Skeletal muscle tissue (tissue), 4 donors: ENCODE results near the gene TLE2. TPM values are rescaled to one million over a fixed set of nuclear protein-coding genes. Genes with fewer than 3 reads are reported as not detected.
A peak's percentile ranks its signal among the peaks of the same experiment; 100 is the strongest.

Experiments
- H3K27ac ChIP-seq: one replicate; pipeline ENCODE4 v1.7.0; 2013; ENCODE audit warnings: mild to moderate bottlenecking, low read depth, low read length, inconsistent platforms
- H3K27me3 ChIP-seq, 3 donors: one replicate each; pipeline ENCODE4 v1.7.0; 2013; ENCODE audit warnings: low read length in 3 of 3; ENCODE audit not compliant: control insufficient read depth in 3 of 3, insufficient read depth in 3 of 3
- H3K36me3 ChIP-seq, 3 donors: one replicate each; pipeline ENCODE4 v1.7.0; 2013; ENCODE audit warnings: low read length in 3 of 3; ENCODE audit not compliant: control insufficient read depth in 3 of 3, insufficient read depth in 3 of 3
- H3K4me1 ChIP-seq, 3 donors: one replicate each; pipeline ENCODE4 v1.7.0; 2013; ENCODE audit warnings: low read length in 3 of 3, mild to moderate bottlenecking in 3 of 3; ENCODE audit not compliant: control insufficient read depth in 3 of 3, insufficient read depth in 3 of 3
- H3K4me3 ChIP-seq, 3 donors: one replicate each; pipeline ENCODE4 v1.7.0; 2013; ENCODE audit warnings: low read length in 3 of 3
- H3K9ac ChIP-seq, 3 donors: one replicate each; pipeline ENCODE4 v1.7.0; 2013; ENCODE audit warnings: low read length in 3 of 3, mild to moderate bottlenecking in 3 of 3, moderate library complexity in 2 of 3, low read depth in 1 of 3
- H3K9me3 ChIP-seq, 3 donors: one replicate each; pipeline ENCODE4 v1.7.0; 2013; ENCODE audit warnings: low read length in 3 of 3; ENCODE audit not compliant: control insufficient read depth in 3 of 3
- total RNA-seq: library from RNA; depleted of rRNA; stranded (reverse); fragments of >200 nt; gene quantifications from one replicate; pipeline ENCODE4 v1.2.3, GENCODE V29; 2014
- donor health status: Osteomylitis.

Gene TLE2
- total RNA-seq, 1 donor from 2014 or later, result 9.4 TPM

- H3K27me3 ChIP-seq, result no peaks in the 10 kb centered on the region
- H3K27ac ChIP-seq, result no peak overlapping the region
- H3K9ac ChIP-seq, result no peak overlapping the region
Measured at GRCh38 chr19:3027981-3028304, 1.1 kb downstream of the TLE2 start.

GRCh38 chr19:3027292-3027691 lies 1.8 kb downstream of the TLE2 start:
- Histone ChIP-seq H3K4me1 (peaks cover 3 to 6% (median 5%) of the 10 kb centered on the region in 3 donors), H3K9ac (no peak overlapping the region), H3K27ac (no peak overlapping the region), H3K9me3 (no peaks in the 10 kb centered on the region), H3K27me3 (no peaks in the 10 kb centered on the region), H3K36me3 (peaks cover 0 to 3% (median 0%) of the 10 kb centered on the region in 3 donors), H3K4me3 (no peak overlapping the region)

More at GRCh38 chr19:3027981-3028304, 1.1 kb downstream of the TLE2 start:
- peaks cover 0 to 3% (median 0%) of the 10 kb centered on the region in 3 donors for H3K36me3 ChIP-seq
- no peaks in the 10 kb centered on the region for H3K9me3 ChIP-seq
- H3K4me3 ChIP-seq, result peak overlapping the region in 1 of 3 donors; percentile 41
- peaks cover 3 to 6% (median 5%) of the 10 kb centered on the region in 3 donors for H3K4me1 ChIP-seq

GRCh38 chr19:3026768-3027167 lies 2.3 kb downstream of the TLE2 start:
- peaks cover 0 to 3% (median 0%) of the 10 kb centered on the region in 3 donors for H3K36me3 ChIP-seq
- no peaks in the 10 kb centered on the region for H3K27me3 ChIP-seq
- H3K4me1 ChIP-seq, result peaks cover 3 to 6% (median 5%) of the 10 kb centered on the region in 3 donors
- no peak overlapping the region for H3K9ac ChIP-seq
- H3K4me3 ChIP-seq, result no peak overlapping the region
- H3K27ac ChIP-seq, result no peak overlapping the region
- no peaks in the 10 kb centered on the region for H3K9me3 ChIP-seq

- H3K4me1 ChIP-seq, result peaks cover 3 to 6% (median 5%) of the 10 kb centered on the region in 3 donors
- no peak overlapping the region for H3K4me3 ChIP-seq
- H3K27ac ChIP-seq, result no peak overlapping the region
- no peaks in the 10 kb centered on the region for H3K9me3 ChIP-seq
- H3K27me3 ChIP-seq, result no peaks in the 10 kb centered on the region
- peaks cover 0 to 3% (median 0%) of the 10 kb centered on the region in 3 donors for H3K36me3 ChIP-seq
- H3K9ac ChIP-seq, result no peak overlapping the region
Measured at GRCh38 chr19:3025549-3025886, 3.6 kb downstream of the TLE2 start.

- Histone ChIP-seq H3K4me3 (no peak overlapping the region), H3K36me3 (peaks cover 0 to 3% (median 0%) of the 10 kb centered on the region in 3 donors), H3K4me1 (peaks cover 3 to 6% (median 5%) of the 10 kb centered on the region in 3 donors), H3K9me3 (no peaks in the 10 kb centered on the region), H3K27ac (no peak overlapping the region), H3K27me3 (no peaks in the 10 kb centered on the region), H3K9ac (no peak overlapping the region)
Measured at GRCh38 chr19:3024870-3025548, 4.1 kb downstream of the TLE2 start.

GRCh38 chr19:3024509-3024869 lies 4.6 kb downstream of the TLE2 start:
- no peaks in the 10 kb centered on the region for H3K27me3 ChIP-seq
- no peak overlapping the region for H3K27ac ChIP-seq
- H3K4me1 ChIP-seq, result peaks cover under 1 to 5% (median 5%) of the 10 kb centered on the region in 3 donors
- H3K36me3 ChIP-seq, result peaks cover 0 to 5% (median 2%) of the 10 kb centered on the region in 3 donors
- no peak overlapping the region for H3K9ac ChIP-seq
- H3K9me3 ChIP-seq, result no peaks in the 10 kb centered on the region
- no peak overlapping the region for H3K4me3 ChIP-seq

- Histone ChIP-seq H3K9me3 (no peaks in the 10 kb centered on the region), H3K4me1 (no peaks in the 10 kb centered on the region), H3K36me3 (peaks cover 0 to 7% (median 3%) of the 10 kb centered on the region in 3 donors), H3K4me3 (no peak overlapping the region), H3K27me3 (no peaks in the 10 kb centered on the region), H3K9ac (no peak overlapping the region), H3K27ac (no peak overlapping the region)
Measured at GRCh38 chr19:3020321-3020960, 8.6 kb downstream of the TLE2 start.

- H3K27ac ChIP-seq, result no peak overlapping the region
- H3K9ac ChIP-seq, result no peak overlapping the region
- no peaks in the 10 kb centered on the region for H3K27me3 ChIP-seq
- H3K36me3 ChIP-seq, result peaks cover 0 to 12% (median 10%) of the 10 kb centered on the region in 3 donors
- H3K4me1 ChIP-seq, result no peaks in the 10 kb centered on the region
- no peak overlapping the region for H3K4me3 ChIP-seq
- no peaks in the 10 kb centered on the region for H3K9me3 ChIP-seq
Measured at GRCh38 chr19:3019211-3019854, 9.7 kb downstream of the TLE2 start.

- Histone ChIP-seq H3K4me1 (no peaks in the 10 kb centered on the region), H3K36me3 (peaks cover 0 to 21% (median 13%) of the 10 kb centered on the region in 3 donors)
Measured at GRCh38 chr19:3017923-3018322, 11.2 kb downstream of the TLE2 start.

More at GRCh38 chr19:3017923-3018322, 11.2 kb downstream of the TLE2 start:
- Histone ChIP-seq H3K4me3 (no peak overlapping the region), H3K9me3 (no peaks in the 10 kb centered on the region), H3K27me3 (no peaks in the 10 kb centered on the region), H3K9ac (no peak overlapping the region), H3K27ac (no peak overlapping the region)
